NCI-H2196 treated with DMSO at 0.1 percent for 48 hours (cell line): ENCODE measurements around the gene SARS2.
"Not testable (repeated sequence)": the region's sequence is repeated elsewhere in the genome, so short reads cannot be mapped to it uniquely, and the experiment has no call there.

Source experiments
- DNase-seq: peaks from one replicate; lab custom pipeline; 2025; ENCODE audit not compliant: unreplicated experiment; lab: John Stamatoyannopoulos, UW

Gene SARS2, protein sequence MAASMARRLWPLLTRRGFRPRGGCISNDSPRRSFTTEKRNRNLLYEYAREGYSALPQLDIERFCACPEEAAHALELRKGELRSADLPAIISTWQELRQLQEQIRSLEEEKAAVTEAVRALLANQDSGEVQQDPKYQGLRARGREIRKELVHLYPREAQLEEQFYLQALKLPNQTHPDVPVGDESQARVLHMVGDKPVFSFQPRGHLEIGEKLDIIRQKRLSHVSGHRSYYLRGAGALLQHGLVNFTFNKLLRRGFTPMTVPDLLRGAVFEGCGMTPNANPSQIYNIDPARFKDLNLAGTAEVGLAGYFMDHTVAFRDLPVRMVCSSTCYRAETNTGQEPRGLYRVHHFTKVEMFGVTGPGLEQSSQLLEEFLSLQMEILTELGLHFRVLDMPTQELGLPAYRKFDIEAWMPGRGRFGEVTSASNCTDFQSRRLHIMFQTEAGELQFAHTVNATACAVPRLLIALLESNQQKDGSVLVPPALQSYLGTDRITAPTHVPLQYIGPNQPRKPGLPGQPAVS

GRCh38 chr19:38929929-38930775, at the start of gene SARS2:
Gene SARS2 (minus strand): TSS chr19:38930763. CDS start chr19:38930736, 27 bp downstream.
- peak; percentile 89 for DNase-seq

DNA sequence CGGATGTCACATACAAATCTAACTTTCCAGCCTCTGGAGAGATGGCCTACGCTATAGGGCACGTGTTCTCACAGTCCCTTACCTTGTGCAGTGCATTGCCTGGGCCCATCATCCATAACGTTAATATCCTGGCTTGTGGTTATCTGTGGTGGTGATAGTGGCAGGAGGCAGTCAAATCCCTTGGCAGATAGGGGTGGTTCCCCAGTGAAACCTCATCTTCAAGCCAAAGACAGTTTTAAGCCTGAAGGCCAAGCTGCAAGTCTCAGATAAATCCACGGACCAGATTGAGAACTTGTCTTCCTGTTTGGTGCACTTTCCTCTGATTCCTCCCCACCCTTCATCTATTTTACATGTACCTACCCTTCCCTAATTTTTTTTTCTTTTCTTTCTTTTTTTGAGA, 49.2 kb upstream of the SARS2 start:
- DNase-seq, result no peak

GRCh38 chr19:38978326-38978689, 47.7 kb upstream of the SARS2 start:
- DNase-seq, result no peak

DNA sequence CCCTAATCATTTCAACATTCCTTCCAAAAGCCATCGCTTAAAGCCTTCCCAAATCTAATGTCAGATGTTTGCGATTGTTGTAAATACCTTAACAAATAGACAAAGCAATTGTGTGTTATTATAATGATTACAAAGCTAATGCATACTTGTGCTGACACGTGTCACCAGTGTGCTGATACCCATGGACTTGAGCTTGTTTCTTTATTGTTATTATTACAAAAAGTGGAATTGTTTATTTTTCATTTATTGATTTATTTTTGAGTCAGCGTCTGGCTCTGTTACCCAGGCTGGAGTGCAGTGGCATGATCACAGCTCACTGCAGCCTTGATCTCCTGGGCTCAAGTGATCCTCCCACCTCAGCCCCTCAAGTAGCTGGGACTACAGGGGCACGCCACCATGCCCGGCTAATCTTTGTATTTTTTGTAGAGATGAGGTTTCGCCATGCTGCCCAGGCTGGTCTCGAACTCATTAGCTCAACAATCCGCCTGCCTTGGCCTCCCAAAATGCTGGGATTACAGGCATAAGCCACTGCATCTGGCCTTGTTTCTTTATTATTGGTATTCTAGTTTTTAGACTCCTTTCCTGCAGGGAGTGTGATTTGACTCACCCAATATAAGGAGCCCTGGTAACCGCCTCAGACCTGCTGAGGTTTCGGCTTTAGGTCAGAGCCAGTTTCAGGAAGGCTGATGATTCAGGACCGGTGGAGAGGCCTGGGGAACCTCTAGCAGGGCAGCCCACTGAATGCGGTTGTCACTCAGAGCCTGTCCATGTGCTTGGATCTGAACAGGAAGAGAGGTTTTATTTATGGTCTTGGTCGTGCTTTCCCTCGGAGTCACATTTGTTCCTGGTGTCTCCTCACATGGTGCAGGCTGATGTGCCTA, 47.1 kb upstream of the SARS2 start:
- DNase-seq, result no peak

DNA sequence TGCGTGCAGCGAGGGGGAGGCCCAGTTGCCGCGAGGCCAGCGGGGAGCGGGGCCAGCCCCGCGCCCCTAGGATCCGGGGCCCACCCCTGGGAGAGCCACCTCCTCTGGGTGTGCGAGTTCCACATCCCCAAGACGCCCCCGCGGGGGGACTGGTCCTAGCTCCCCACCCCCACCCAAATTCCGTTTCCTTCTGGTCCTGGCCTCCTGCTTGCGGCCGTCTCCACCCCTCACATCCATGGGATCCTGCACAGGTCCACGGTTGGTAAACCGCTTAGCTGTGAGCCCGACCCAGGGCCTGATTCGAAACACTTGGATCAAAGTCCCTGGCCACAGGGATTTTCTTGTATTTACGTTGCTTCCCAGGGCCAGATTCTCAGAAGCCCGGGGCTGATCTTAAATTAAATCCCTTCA, 45.3 kb upstream of the SARS2 start:
- DNase-seq, result no peak

DNA sequence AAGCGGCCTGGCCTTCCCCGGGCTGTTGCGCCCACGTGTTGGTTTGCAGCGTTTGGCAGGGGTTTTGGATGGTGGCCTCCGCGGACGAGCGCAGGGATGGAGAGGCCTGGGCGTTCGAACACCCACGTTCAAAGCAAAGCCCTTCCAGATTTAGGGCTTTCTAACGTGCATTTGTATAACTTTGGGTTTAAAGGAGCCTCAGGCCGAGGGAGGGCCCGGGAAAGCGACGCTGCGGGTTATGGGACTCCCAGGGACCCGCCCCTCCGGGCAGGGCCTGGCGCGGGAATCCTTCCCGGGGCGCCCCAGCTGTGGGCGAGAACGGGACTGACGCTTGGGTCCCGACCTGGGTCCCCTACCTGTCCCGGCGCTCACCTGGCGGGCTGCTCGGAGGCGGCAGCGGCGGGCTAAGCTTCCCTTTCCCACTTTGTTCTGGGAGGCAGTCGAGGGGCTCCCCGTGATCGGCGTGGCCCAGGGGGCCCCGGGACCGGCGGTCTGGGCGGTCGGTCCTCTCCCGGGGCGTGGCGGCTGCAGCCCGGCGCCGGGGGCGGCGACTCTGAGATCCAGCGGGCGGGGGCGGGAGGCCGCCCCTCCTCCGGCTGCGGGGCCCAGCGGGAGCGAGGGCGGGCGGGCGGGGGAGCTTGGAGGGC, 44.8 kb upstream of the SARS2 start, which contains the start of gene FBXO17:
FBXO17 (minus strand) TSS at position 529 of the 647 bp plus-strand sequence. CDS start 25,423 bp downstream, outside the sequence.
- no peak for DNase-seq

DNA sequence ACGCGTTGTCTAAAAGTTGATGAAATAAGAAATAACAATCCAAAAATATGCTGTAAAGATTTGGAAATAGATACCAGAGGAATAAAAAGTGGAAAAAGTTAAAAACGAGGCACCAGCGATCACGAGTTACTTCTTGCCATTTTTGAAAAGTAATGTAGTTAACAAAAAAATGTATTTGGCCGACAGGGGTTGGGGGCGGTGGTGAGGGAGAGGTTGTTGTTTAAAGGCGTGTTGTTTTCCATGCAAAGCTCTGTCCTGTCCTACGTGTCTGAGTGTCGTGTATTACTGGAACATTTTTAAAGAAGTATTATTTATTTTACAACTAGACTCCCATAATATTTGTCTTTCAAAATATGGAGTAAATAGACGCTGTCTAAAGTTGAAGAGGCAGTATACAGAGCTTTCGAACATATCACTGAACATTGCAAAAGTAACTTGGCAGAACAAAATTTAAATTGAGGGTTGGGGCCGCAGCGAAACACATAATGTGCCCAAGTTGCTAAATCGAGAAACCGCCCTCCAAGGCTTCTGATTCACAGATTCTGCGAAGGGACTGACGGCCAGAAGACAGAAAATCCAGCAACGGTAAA, 44.2 kb upstream of the SARS2 start:
- no peak for DNase-seq

DNA sequence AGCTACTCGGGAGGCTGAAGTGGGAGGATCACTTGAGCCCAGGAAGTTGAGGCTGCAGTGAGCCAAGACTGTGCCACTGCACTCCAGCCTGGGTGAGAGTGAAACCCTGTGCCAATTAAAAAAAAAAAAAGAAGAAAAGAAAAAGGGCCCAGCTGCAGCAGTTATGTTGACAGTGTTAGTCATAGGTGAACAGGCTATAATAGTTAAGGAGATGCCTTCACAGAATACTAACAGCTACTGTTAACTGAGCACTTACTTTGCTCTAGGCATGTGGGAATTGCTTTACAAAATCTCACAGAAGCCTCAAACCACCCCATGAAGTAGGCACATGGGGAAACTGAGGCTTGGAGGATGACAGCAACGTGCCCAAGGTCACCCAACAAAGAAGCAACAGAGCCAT, 41.1 kb upstream of the SARS2 start:
- no peak for DNase-seq

GRCh38 chr19:38970664-38971532, 40.3 kb upstream of the SARS2 start:
- DNase-seq, result no peak

- not testable (repeated sequence) for DNase-seq
Observed at GRCh38 chr19:38966149-38966548, 35.6 kb upstream of the SARS2 start.

DNA sequence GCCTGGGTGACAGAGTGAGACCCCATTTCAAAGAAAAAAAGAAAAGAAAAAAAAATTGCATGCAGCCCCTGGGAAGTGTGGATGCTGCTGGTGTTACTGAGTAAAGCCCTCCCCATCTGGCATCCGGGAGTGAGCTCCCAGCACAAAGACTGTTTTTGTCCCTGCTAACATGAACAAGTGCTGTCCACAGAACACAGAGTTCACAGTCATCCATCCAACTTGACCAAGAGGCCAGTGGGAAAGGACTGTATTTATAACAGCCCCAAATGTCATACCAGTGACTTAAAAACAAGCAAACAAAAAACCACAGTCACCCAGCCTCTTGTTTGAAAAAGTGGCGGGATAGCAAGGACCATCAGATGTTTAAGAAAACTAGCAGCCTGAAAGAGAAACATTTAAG, 34.2 kb upstream of the SARS2 start:
- no peak for DNase-seq

GRCh38 chr19:38959618-38960017, 29.1 kb upstream of the SARS2 start:
- no peak for DNase-seq

GRCh38 chr19:38958301-38958700, 27.7 kb upstream of the SARS2 start:
- no peak for DNase-seq

GRCh38 chr19:38956264-38956663, 25.7 kb upstream of the SARS2 start:
- DNase-seq, result no peak

DNA sequence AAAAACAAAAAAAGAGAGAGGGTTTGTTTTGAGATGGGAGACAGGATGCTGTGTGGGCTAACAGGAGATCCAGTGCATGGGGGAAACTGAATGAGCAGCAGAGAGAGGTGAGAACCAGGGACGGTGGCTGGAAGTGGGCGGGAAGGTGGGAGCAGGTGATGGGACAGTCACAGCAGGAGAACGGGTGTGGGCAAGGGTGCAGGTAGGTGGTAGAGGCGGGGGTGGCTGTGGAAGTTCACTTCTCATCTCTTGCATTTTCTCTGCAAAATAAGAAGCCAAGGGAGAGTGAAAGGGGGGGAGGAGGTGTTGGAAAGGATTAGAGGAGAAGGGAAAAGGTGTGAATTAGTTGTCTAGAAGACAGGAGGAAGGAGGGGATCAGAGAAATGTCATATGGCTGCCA, 23.1 kb upstream of the SARS2 start:
- DNase-seq, result no peak

- DNase-seq, result peak; percentile 53
Observed at GRCh38 chr19:38952395-38953165, 22.0 kb upstream of the SARS2 start.

DNA sequence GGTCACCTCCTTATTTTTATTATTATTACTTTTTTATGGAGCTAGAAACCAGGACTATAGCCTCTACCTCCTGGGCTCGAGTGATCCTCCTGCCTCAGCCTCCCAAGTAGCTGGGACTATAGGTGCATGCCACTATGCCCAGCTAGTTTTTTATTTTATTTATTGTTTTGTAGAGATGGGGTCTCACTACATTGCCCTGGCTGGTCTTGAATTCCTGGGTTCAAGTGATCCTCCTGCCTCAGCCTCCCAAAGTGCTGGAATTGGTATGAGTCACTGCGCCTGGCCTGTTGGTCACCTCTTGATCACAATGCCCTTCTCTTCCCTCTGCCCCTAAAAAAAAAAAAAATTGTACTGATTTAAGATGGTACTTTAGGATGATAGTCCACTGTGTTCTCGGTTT, 20.6 kb upstream of the SARS2 start:
- no peak for DNase-seq
